IPS-15b (cell line): ENCODE measurements around the gene SLC4A8.

ENCODE experiments used
- H3K27me3 ChIP-seq: one replicate; pipeline ENCODE4 v1.6.1; 2013; ENCODE audit warnings: low read length; ENCODE audit not compliant: control insufficient read depth, insufficient read depth
- H3K36me3 ChIP-seq: one replicate; pipeline ENCODE4 v1.6.1; 2013; ENCODE audit warnings: low read length; ENCODE audit not compliant: control insufficient read depth, insufficient read depth
- H3K4me1 ChIP-seq: one replicate; pipeline ENCODE4 v1.6.1; 2013; ENCODE audit warnings: mild to moderate bottlenecking, low read length; ENCODE audit not compliant: control insufficient read depth, insufficient read depth
- H3K4me3 ChIP-seq: one replicate; pipeline ENCODE4 v1.5.1; 2013; ENCODE audit warnings: low read depth, low read length
- H3K9ac ChIP-seq: one replicate; pipeline ENCODE4 v1.6.1; 2013; ENCODE audit warnings: low read depth, mild to moderate bottlenecking, low read length
- H3K9me3 ChIP-seq: one replicate; pipeline ENCODE4 v1.6.1; 2013; ENCODE audit warnings: mild to moderate bottlenecking, low read length; ENCODE audit not compliant: control insufficient read depth, insufficient read depth

The SLC4A8 gene

DNA sequence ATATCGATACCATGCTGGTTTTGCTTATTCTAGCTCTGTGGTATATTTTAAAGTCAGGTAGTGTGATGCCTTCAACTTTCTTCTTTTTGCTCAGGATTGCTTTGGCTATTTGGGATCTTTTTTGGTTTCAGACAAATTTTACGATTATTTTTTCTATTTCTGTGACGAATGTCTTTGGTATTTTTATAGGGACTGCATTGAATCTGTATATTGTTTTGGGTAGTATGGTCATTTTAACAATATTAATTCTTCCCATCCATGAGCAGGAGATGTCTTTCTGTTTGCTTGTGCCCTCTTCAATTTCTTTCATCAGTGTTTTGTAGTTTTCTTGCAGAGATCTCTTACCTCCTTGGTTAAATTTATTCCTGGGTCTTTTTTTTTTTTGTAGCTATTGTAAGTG, 10.8 kb upstream of the SLC4A8 start:
- H3K4me1 ChIP-seq: no peaks in the 10 kb centered on the region
- no peaks in the 10 kb centered on the region for H3K9me3 ChIP-seq
- no peaks in the 10 kb centered on the region for H3K36me3 ChIP-seq
- H3K9ac ChIP-seq: no peak overlapping the region
- H3K27me3 ChIP-seq: no peaks in the 10 kb centered on the region
- H3K4me3 ChIP-seq: no peak overlapping the region

DNA sequence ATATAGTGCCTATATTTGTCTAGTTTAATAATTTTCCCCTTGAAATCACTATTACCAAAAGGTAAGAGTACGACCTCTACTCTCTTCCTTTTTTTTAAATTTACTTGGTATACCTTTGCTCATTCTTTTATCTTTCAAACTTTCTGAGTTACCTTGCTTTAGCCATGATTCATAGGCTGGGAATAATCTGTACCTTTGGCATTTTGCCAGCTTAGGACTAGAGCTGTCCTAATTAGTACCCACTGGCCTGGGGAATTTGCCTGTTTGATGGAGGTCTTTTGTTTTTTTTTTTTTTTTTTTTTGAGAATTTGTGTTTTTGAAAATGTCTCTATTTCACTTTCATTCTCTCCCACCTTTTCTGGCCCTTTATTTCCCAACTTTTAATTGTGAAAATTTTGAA, 8.7 kb upstream of the SLC4A8 start:
- no peaks in the 10 kb centered on the region for H3K27me3 ChIP-seq
- H3K4me1 ChIP-seq: peaks cover 8% of the 10 kb centered on the region
- no peaks in the 10 kb centered on the region for H3K36me3 ChIP-seq
- H3K9ac ChIP-seq: no peak overlapping the region
- H3K9me3 ChIP-seq: no peaks in the 10 kb centered on the region
- no peak overlapping the region for H3K4me3 ChIP-seq

DNA sequence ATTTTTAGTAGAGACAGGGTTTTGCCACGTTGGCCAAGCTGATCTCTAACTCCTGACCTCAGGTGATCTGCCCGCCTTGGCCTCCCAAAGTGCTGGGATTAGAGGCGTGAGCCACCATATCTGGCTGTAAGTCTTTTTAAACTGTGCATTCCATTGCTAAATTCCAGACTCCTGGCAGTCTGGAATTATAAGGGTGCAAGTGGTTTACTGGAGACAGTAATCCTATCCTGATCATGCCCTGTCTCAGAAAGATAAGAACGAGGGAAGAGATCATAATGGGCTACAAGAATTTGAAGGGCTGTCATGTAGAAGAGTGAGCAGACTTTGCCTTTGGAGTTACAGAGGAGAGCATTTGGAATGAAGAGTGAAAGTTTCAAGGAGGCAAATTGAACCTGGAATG, 6.8 kb upstream of the SLC4A8 start:
- Histone ChIP-seq H3K4me1 (peaks cover 8% of the 10 kb centered on the region), H3K4me3 (no peak overlapping the region), H3K27me3 (no peaks in the 10 kb centered on the region), H3K9me3 (no peaks in the 10 kb centered on the region), H3K9ac (no peak overlapping the region), H3K36me3 (no peaks in the 10 kb centered on the region)

DNA sequence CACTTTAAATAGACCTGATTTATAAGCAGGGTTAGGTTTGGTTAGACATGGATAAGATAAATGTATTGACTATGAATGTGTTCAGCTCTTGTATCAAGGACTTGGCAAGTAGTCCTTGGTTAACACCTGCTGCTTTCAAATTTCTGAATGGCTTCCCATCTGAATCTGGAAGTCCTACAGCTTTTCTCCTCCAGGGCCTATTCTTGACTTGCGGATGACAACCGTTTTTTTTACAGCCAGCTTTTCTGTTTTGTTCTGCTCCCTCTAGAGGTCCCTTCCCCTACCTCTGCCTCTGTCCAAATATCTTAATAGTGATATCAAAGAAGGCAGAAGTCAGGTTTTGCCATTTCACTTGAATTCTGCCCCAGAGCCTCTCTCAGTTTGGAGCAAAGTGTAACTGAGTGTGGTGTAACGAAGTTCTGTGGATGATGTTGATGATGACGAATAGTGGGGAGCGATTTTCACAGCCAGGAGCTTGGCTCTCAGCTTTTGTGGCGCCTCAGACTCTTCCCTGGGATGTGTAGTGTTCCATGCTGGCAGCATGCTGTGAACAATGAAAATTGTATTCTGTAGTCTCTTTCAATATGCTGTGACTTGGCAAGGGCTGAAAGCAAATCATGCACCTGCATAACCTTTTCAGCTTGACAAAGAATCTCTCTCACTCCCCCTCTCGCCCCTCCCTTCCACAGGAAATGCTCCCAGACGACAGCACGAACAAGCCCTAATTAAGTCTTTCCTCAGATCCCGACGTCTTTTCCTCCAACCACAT, 5.0 kb upstream of the SLC4A8 start:
- Histone ChIP-seq H3K27me3 (no peaks in the 10 kb centered on the region), H3K4me1 (peaks cover 12% of the 10 kb centered on the region), H3K9ac (no peak overlapping the region), H3K36me3 (no peaks in the 10 kb centered on the region), H3K9me3 (no peaks in the 10 kb centered on the region), H3K4me3 (no peak overlapping the region)

DNA sequence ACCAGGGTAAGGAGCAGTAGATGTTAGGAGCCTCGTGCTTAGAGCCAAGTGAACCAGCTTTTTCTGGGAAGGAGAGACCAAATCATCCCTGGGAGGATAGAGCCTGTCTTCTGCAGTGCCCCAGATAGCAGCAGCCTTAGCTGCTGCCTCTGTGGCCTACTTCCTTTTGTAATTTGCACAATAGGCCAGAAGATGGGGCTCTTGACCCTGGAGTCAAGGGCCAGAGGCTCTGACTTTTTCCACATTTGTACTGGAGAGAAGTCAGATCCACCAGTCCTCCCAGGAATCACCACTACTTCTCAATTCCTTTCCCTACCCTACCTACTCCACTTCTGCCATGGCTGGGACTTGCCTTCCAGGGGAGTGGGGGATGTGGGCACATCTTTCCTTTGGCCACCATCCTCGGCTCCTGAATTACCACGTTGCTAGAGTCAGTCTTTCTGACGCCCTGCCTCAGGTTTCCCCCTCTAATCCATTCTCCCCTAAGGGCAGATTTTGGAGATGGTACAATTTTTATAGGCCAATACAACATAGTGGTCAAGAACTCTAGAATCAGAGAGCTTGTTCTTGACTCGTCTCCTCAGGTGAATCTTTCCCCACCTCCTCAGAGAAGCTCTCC, 3.3 kb upstream of the SLC4A8 start:
- Histone ChIP-seq H3K9me3 (no peaks in the 10 kb centered on the region), H3K9ac (no peak overlapping the region), H3K27me3 (no peaks in the 10 kb centered on the region), H3K4me3 (no peak overlapping the region), H3K4me1 (peaks cover 15% of the 10 kb centered on the region), H3K36me3 (no peaks in the 10 kb centered on the region)

DNA sequence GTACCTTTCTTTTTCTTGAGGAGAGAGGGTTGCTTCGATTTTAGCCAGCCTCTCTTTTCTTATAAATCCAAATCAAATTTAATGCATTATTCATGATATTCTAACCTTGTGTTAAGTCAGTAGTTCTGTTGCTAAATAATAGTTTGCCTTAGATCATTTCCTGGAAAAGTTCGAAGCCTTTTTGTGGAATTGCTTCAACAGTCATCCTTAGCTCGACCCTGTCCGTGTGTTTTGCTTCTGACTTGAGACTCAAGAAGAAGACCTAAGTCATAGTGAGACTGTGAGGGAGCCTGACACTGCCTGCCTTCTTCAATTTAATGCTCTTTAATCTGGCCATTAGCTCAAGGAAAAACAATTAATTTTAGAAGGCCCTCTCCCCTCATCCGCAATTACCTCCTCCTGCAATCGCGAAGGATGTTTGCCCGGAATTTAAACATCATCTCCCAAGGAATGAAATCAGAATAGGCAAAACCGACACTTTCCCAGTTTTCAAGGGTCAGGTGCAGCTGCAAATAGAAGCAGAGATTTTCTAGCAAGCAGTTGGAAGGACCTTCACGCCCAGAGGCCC, 453 bp upstream of the SLC4A8 start:
- Histone ChIP-seq H3K4me1 (peaks cover 20% of the 10 kb centered on the region), H3K9me3 (no peaks in the 10 kb centered on the region), H3K36me3 (no peaks in the 10 kb centered on the region), H3K27me3 (no peaks in the 10 kb centered on the region), H3K9ac (no peak overlapping the region), H3K4me3 (peak overlapping the region; percentile 21)

DNA sequence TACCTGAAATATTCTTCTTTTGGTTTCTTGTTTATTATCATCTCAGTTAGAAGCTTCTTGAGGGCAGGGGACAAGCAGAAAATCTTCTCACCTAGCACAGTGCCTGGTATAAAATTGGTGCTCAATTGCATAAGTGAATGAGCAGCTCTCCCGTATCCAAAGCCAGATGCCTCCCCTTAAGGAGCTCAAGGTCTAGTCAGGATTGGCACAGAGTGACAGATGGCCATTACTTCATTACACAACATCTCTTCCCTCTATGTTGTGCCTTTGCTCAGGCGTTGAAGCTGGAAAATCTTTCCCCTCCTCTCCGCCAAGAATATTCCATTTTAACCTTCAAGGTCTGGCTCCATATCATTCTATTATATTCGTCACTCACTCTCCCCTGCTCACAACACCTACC, 3.6 kb downstream of the SLC4A8 start:
- H3K4me1 ChIP-seq: peaks cover 18% of the 10 kb centered on the region
- no peaks in the 10 kb centered on the region for H3K36me3 ChIP-seq
- H3K27me3 ChIP-seq: no peaks in the 10 kb centered on the region
- no peak overlapping the region for H3K4me3 ChIP-seq
- H3K9ac ChIP-seq: no peak overlapping the region
- H3K9me3 ChIP-seq: no peaks in the 10 kb centered on the region

DNA sequence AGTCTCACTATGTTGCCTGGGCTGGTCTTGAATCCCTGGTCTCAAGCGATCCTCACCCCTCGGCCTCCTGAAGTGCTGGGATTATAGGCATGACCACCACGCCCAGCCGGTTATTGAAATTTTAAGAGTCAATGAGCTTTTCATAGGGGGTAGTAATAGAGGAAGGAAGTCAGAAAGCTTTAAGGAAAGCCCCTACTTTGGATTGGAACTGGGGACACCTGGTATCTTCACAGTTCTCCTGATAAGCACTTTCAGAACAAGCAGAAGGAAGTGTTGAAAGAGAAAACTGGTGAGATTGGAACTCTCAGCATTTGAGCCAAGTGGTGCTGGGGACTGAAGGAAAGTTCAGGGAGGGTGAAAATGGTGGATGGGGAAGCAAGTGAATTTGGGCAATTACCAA, 5.1 kb downstream of the SLC4A8 start:
- H3K36me3 ChIP-seq: no peaks in the 10 kb centered on the region
- H3K27me3 ChIP-seq: no peaks in the 10 kb centered on the region
- H3K4me3 ChIP-seq: no peak overlapping the region
- no peaks in the 10 kb centered on the region for H3K9me3 ChIP-seq
- H3K9ac ChIP-seq: no peak overlapping the region
- peaks cover 16% of the 10 kb centered on the region for H3K4me1 ChIP-seq

DNA sequence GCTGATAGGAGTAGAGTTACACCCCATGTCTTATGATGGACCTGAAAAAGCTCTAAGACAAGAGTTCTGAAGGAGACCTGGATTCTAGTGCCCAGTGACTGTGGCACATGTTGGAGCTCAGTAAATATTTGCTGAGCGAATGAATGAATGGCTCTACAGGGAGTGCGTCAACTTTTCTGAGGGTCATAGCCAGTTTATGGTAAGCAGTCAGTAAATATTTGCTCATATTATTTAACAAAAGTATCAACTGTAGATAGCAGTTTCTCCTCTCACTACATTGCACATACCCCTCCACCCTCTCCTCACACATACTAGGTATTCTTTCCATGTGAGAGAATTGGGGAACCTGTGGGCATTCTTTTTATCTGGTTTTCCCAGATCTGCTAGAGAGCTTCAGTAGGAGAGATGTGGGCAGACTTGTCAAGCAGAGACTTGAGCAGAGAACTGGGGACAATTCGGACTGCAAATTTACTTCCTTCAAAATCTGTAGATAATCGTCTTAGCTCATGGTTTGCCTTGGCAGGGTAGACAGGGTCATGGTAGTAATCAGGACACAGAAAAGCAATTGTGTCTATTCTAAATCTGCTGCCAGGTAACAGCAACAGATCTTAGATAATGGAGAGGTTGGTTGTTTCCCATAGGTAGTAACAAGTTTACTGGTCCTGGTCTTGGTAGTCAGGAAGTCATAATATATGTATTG, 5.7 kb downstream of the SLC4A8 start:
- no peak overlapping the region for H3K4me3 ChIP-seq
- no peak overlapping the region for H3K9ac ChIP-seq
- no peaks in the 10 kb centered on the region for H3K27me3 ChIP-seq
- peaks cover 21% of the 10 kb centered on the region for H3K4me1 ChIP-seq
- H3K9me3 ChIP-seq: no peaks in the 10 kb centered on the region
- H3K36me3 ChIP-seq: no peaks in the 10 kb centered on the region

DNA sequence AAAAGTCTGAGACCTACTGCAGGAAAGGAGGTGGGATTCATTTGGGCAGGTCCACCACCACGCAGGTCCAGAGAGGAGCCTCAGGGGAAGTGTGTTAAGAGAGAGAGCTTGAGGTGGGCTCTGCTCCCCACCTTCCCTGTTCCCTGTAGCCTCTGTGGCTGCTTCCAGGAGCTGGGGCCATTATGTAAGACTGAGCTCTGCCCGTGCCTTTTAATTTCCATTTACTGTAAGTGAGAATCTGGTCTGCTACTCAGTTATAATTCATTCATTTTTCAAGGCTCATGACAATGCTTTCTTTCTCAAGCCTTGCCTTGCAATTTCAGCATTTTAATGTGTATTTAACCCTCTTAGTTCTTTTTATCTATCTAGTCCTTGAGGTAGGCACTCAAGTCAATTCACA, 8.3 kb downstream of the SLC4A8 start:
- H3K36me3 ChIP-seq: no peaks in the 10 kb centered on the region
- H3K4me3 ChIP-seq: no peak overlapping the region
- peaks cover 13% of the 10 kb centered on the region for H3K4me1 ChIP-seq
- H3K27me3 ChIP-seq: no peaks in the 10 kb centered on the region
- no peaks in the 10 kb centered on the region for H3K9me3 ChIP-seq
- peak overlapping the region; percentile 14 for H3K9ac ChIP-seq

DNA sequence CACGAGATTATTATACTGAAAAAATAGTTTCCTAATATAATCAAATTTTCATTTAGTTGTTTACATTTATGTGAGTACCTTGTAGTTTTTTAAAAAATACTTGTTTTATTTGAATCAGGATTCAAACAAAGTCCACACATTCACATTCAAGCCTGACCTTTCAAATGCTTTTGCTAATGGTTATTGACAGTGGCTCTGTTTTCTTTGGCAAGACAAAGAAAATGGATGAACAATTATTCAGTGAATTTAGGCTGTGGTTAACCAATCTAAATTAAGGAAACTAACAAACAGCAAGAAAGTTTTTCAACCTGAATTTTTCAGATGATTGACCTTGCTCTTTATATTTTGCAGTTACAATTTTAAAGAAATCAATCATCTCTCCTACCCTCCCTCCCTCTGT, 9.7 kb downstream of the SLC4A8 start:
- Histone ChIP-seq H3K4me3 (no peak overlapping the region), H3K9ac (no peak overlapping the region), H3K4me1 (peaks cover 13% of the 10 kb centered on the region), H3K9me3 (no peaks in the 10 kb centered on the region), H3K27me3 (no peaks in the 10 kb centered on the region), H3K36me3 (no peaks in the 10 kb centered on the region)
